GM12891 (cell line): ENCODE results near the gene CKM.

Experiments used
- DNase-seq: peaks from one replicate; pipeline ENCODE4 v3.0.0; 2011; ENCODE audit warnings: low spot score; ENCODE audit not compliant: insufficient read length
- FAIRE-seq: peaks from 2 replicates; lab custom pipeline; 2011; peaks lifted over from hg19 to GRCh38; lab: Jason Lieb, UNC
- PAX5 ChIP-seq: IDR thresholded peaks from 2 replicates; pipeline ENCODE4 v1.6.1; 2011; ENCODE audit warnings: low read length, moderate library complexity, mild to moderate bottlenecking; ENCODE audit not compliant: insufficient read depth, severe bottlenecking
- POLR2A ChIP-seq: IDR thresholded peaks from 2 replicates; pipeline ENCODE4 v1.6.1; 2011; ENCODE audit warnings: low read depth, low read length, control low read depth
- POLR2AphosphoS5 ChIP-seq: IDR thresholded peaks from 2 replicates; pipeline ENCODE4 v1.6.1; 2011; ENCODE audit warnings: low read depth, low read length, control low read depth
- POU2F2 ChIP-seq: IDR thresholded peaks from 2 replicates; pipeline ENCODE4 v1.6.1; 2011; ENCODE audit warnings: low read depth, mild to moderate bottlenecking, control low read depth, low read length, moderate library complexity
- SPI1 ChIP-seq: IDR thresholded peaks from 2 replicates; pipeline ENCODE4 v1.6.1; 2011; ENCODE audit warnings: low read depth, low read length, control low read depth
- TAF1 ChIP-seq: IDR thresholded peaks from 2 replicates; pipeline ENCODE4 v1.6.1; 2011; ENCODE audit warnings: low read depth, low read length, control low read depth

The CKM gene

GRCh38 chr19:45263013-45263412 lies 59.7 kb downstream of the CKM start:
- DNase-seq, result no peak
- TF ChIP-seq POLR2A (no peak), SPI1 (no peak), POU2F2 (no peak)
- FAIRE-seq, result no peak

GRCh38 chr19:45262570-45262969 lies 60.1 kb downstream of the CKM start:
- no peak for TF ChIP-seq PAX5
- TF ChIP-seq POLR2A, result no peak
- TF ChIP-seq SPI1, result no peak
- no peak for TF ChIP-seq POLR2AphosphoS5
- TF ChIP-seq TAF1, result no peak
- no peak for TF ChIP-seq POU2F2
- no peak for DNase-seq
- no peak for FAIRE-seq

GRCh38 chr19:45258862-45259261 lies 63.8 kb downstream of the CKM start:
- DNase-seq (no peak), FAIRE-seq (no peak)
- TF ChIP-seq POLR2AphosphoS5, result no peak
- TF ChIP-seq SPI1, result no peak
- TF ChIP-seq TAF1, result no peak
- TF ChIP-seq PAX5, result no peak
- TF ChIP-seq POLR2A, result no peak
- TF ChIP-seq POU2F2, result no peak

GRCh38 chr19:45256836-45257235 lies 65.8 kb downstream of the CKM start:
- no peak for DNase-seq
- no peak for FAIRE-seq
- TF ChIP-seq TAF1 (no peak), PAX5 (no peak), POLR2A (no peak), POLR2AphosphoS5 (no peak), SPI1 (no peak), POU2F2 (no peak)
